Suprapubic skin (tissue), 4 donors: ENCODE data around the gene STEAP1B. TPM values are rescaled to one million over a fixed set of nuclear protein-coding genes. Genes with fewer than 3 reads are reported as not detected.

Source experiments
- DNase-seq, 2 donors: peaks; one replicate each; pipeline ENCODE4 v3.0.0-alpha.2; 2019; ENCODE audit warnings: low spot score in 2 of 2
- H3K27ac ChIP-seq: fragments of 200-600 bp; sonication (generic); one replicate; pipeline ENCODE4 v1.5.1; 2019
- H3K27me3 ChIP-seq: fragments of 200-600 bp; sonication (generic); one replicate; pipeline ENCODE4 v1.5.1; 2019
- H3K36me3 ChIP-seq: fragments of 200-600 bp; sonication (generic); one replicate; pipeline ENCODE4 v1.5.1; 2019
- H3K4me1 ChIP-seq: fragments of 200-600 bp; sonication (generic); one replicate; pipeline ENCODE4 v1.5.1; 2019
- H3K4me3 ChIP-seq: fragments of 200-600 bp; sonication (generic); one replicate; pipeline ENCODE4 v1.5.1; 2019; ENCODE audit warnings: mild to moderate bottlenecking
- H3K9me3 ChIP-seq: fragments of 200-600 bp; sonication (generic); one replicate; pipeline ENCODE4 v1.5.1; 2019
- CTCF ChIP-seq, 2 donors: fragments of 200-600 bp in 1 of 2; fragments of 450-650 bp in 1 of 2; sonication (generic) in 1 of 2; IDR thresholded peaks; one replicate each; pipeline ENCODE4 v1.5.1; 2016 to 2019; ENCODE audit warnings: antibody characterized with exemption in 2 of 2, mild to moderate bottlenecking in 1 of 2, moderate library complexity in 1 of 2
- EP300 ChIP-seq: sonication (generic); formaldehyde crosslinking; IDR thresholded peaks from one replicate; pipeline ENCODE4 v1.6.1; 2017; ENCODE audit warnings: antibody characterized with exemption
- POLR2A ChIP-seq, 2 donors: fragments of 450-650 bp; IDR thresholded peaks; one replicate each; pipeline ENCODE4 v1.6.1; 2017; ENCODE audit warnings: antibody characterized with exemption in 2 of 2, mild to moderate bottlenecking in 2 of 2, moderate library complexity in 2 of 2
- POLR2AphosphoS5 ChIP-seq, 3 donors: sonication (generic); formaldehyde crosslinking; IDR thresholded peaks; one replicate each; pipeline ENCODE4 v1.6.1; 2017; ENCODE audit warnings: antibody characterized with exemption in 3 of 3
- WGBS: methylation state at CpG from one replicate; pipeline ENCODE4 v1.1.5; 2018; 5-methylcytosine and 5-hydroxymethylcytosine counted together
- total RNA-seq, 4 donors: library from RNA; depleted of rRNA; stranded (reverse); fragments of >200 nt; gene quantifications; one replicate each; pipeline ENCODE4 v1.1.0, GENCODE V29; 2016

The STEAP1B gene
- total RNA-seq, 4 donors from 2014 or later = 0.64 TPM; not detected in 3

- Histone ChIP-seq H3K4me1 (no peaks in the 10 kb centered on the region), H3K9me3 (no peaks in the 10 kb centered on the region), H3K27me3 (no peaks in the 10 kb centered on the region), H3K36me3 (no peaks in the 10 kb centered on the region), H3K27ac (no peak overlapping the region), H3K4me3 (no peak overlapping the region)
- 95% methylated on average over 2 of the region's 2 CpGs for WGBS
- no peak for TF ChIP-seq CTCF (IDR thresholded peaks at IDR 0.05)
- TF ChIP-seq EP300 = no peak
- TF ChIP-seq POLR2AphosphoS5 (IDR thresholded peaks at IDR 0.05) = no peak
- TF ChIP-seq POLR2A (IDR thresholded peaks at IDR 0.05) = no peak
- no peak for DNase-seq
Measured at GRCh38 chr7:22420008-22420407, 80.0 kb downstream of the STEAP1B start.

GRCh38 chr7:22419488-22419887 is 80.5 kb downstream of the STEAP1B start:
- Histone ChIP-seq H3K36me3 (no peaks in the 10 kb centered on the region), H3K4me3 (no peak overlapping the region), H3K27me3 (no peaks in the 10 kb centered on the region), H3K27ac (no peak overlapping the region), H3K4me1 (no peaks in the 10 kb centered on the region), H3K9me3 (no peaks in the 10 kb centered on the region)
- 90% methylated on average over 7 of the region's 7 CpGs for WGBS
- DNase-seq = no peak
- TF ChIP-seq CTCF (IDR thresholded peaks at IDR 0.05) = no peak
- no peak for TF ChIP-seq EP300
- TF ChIP-seq POLR2AphosphoS5 (IDR thresholded peaks at IDR 0.05) = no peak
- TF ChIP-seq POLR2A (IDR thresholded peaks at IDR 0.05) = no peak

GRCh38 chr7:22418251-22419046 is 81.5 kb downstream of the STEAP1B start:
- no peak overlapping the region for H3K4me3 ChIP-seq
- TF ChIP-seq POLR2A (IDR thresholded peaks at IDR 0.05) (no peak), CTCF (IDR thresholded peaks at IDR 0.05) (no peak), POLR2AphosphoS5 (IDR thresholded peaks at IDR 0.05) (no peak), EP300 (no peak)
- no peaks in the 10 kb centered on the region for H3K27me3 ChIP-seq
- 82% methylated on average over 6 of the region's 6 CpGs for WGBS
- no peak for DNase-seq
- H3K27ac ChIP-seq = no peak overlapping the region
- H3K4me1 ChIP-seq = no peaks in the 10 kb centered on the region
- H3K9me3 ChIP-seq = no peaks in the 10 kb centered on the region
- no peaks in the 10 kb centered on the region for H3K36me3 ChIP-seq

GRCh38 chr7:22417841-22418240 is 82.1 kb downstream of the STEAP1B start:
- Histone ChIP-seq H3K27ac (no peak overlapping the region), H3K4me3 (no peak overlapping the region), H3K27me3 (no peaks in the 10 kb centered on the region), H3K9me3 (no peaks in the 10 kb centered on the region), H3K4me1 (no peaks in the 10 kb centered on the region), H3K36me3 (no peaks in the 10 kb centered on the region)
- 80% methylated on average over 5 of the region's 5 CpGs for WGBS
- no peak for DNase-seq
- no peak for TF ChIP-seq POLR2A (IDR thresholded peaks at IDR 0.05)
- no peak for TF ChIP-seq CTCF (IDR thresholded peaks at IDR 0.05)
- TF ChIP-seq POLR2AphosphoS5 (IDR thresholded peaks at IDR 0.05) = no peak
- no peak for TF ChIP-seq EP300

- TF ChIP-seq POLR2A (IDR thresholded peaks at IDR 0.05) (no peak), CTCF (IDR thresholded peaks at IDR 0.05) (no peak), EP300 (no peak), POLR2AphosphoS5 (IDR thresholded peaks at IDR 0.05) (no peak)
- Histone ChIP-seq H3K4me3 (no peak overlapping the region), H3K4me1 (no peaks in the 10 kb centered on the region), H3K27ac (no peak overlapping the region), H3K36me3 (no peaks in the 10 kb centered on the region), H3K27me3 (no peaks in the 10 kb centered on the region), H3K9me3 (no peaks in the 10 kb centered on the region)
- WGBS = 44% methylated on average over 2 of the region's 2 CpGs
- DNase-seq = no peak
Measured at GRCh38 chr7:22417349-22417748, 82.6 kb downstream of the STEAP1B start.
